HG03066 (cell line): Measurements from ENCODE around the gene TCAIM.
"Not testable (repeated sequence)": the region's sequence is repeated elsewhere in the genome, so short reads cannot be mapped to it uniquely, and the experiment has no call there.

Experiments
- ATAC-seq: cut with Tn5 transposase; IDR thresholded peaks from one replicate; pipeline ENCODE4 v1.9.1; 2021; ENCODE audit warnings: low read depth; ENCODE audit not compliant: unreplicated experiment

The TCAIM gene

DNA sequence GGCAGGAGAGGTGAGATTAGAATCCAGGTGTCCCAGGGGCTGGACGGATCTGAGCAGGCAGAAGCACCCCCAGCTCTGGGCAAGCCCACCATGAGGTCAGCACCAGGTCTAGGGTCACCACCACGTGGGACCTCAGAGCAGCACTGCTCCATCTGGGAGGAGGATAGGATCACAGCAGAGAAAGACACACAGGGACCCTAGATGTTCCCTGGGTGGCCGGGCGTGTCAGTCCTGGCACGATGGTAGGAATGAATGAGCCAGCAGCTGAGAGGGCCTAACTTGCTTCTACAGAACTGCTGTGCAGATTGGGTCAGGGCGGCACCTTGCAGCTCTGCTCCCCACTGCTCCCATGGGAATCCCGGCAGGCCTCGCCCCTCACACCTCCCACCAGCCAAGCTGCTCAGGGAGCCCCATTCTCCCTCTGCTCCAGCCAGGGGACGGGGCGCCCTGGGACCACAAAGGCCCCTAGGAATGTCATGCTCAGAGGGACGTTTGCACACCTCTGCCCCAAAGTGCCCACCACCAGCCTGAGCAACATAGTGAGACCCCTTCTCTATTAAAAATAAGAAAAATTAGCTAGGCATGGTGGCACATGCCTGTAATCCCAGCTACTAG is 72.6 kb downstream of the TCAIM start:
- ATAC-seq, result no peak

DNA sequence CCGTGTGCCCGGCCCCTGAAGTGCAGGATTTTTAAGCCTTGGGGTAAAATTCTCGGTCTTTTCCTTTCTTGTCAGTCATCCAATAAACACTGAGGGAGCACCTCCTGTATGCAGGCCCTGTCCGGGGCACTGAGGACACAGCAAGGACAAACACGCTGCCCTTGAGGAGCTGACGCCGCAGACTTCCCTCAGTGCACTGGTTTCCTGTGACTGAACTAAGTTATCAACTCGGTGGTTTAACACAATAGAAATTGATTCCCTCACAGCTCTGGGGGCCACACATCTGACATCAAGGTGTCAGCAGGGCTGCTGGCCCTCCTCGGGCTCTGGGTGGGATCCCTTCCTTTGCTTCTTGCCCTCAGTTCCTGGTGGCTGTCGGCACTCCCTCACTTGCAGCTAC is 73.8 kb downstream of the TCAIM start:
- ATAC-seq, result no peak

DNA sequence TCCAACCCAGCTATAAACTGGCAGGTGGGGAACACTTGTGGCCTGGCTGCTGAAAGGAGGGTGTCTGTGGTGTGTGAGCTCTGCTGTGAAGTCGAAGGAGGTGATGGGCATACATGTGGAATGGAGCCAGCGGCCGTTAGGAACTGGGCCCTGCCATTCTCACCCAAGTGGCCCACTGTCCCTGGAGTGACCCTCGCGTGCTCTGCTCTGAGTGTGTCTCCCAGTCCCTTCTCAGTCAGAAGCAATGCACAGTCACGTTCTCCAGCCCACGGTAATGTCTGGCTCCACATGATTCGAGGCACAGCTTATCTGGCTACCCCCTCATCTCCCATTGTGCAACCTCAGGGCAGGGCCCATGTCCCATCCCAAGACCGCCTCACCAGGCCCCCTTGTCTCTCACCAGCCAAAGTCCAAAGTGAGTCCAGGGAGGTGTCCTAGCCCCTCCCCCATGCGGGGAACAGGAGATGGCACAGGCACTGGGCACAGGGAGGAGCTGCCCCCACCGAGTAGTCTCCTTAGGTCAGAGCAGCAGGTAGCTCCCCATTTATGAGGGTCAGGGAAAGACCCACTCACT is 76.0 kb downstream of the TCAIM start:
- no peak for ATAC-seq

DNA sequence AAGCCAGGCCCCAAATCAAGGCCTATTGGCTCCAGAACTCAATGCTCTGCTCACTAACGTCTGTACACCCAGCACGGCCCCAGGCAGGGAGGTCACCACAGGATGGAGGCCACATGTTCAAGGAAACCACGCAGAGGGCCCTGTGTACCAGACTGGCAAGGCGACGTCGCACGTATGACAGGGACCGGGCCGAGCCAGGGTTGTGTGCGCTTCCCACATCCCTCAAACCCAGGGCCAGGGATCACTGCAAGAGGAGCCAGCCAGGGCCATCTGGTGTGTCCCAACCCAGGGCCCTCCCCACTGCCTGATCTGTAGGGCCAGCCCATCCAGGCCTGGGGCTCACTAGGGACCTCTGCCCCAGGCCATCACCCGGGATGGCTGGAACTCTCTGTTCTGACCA is 76.9 kb downstream of the TCAIM start:
- ATAC-seq, result no peak

DNA sequence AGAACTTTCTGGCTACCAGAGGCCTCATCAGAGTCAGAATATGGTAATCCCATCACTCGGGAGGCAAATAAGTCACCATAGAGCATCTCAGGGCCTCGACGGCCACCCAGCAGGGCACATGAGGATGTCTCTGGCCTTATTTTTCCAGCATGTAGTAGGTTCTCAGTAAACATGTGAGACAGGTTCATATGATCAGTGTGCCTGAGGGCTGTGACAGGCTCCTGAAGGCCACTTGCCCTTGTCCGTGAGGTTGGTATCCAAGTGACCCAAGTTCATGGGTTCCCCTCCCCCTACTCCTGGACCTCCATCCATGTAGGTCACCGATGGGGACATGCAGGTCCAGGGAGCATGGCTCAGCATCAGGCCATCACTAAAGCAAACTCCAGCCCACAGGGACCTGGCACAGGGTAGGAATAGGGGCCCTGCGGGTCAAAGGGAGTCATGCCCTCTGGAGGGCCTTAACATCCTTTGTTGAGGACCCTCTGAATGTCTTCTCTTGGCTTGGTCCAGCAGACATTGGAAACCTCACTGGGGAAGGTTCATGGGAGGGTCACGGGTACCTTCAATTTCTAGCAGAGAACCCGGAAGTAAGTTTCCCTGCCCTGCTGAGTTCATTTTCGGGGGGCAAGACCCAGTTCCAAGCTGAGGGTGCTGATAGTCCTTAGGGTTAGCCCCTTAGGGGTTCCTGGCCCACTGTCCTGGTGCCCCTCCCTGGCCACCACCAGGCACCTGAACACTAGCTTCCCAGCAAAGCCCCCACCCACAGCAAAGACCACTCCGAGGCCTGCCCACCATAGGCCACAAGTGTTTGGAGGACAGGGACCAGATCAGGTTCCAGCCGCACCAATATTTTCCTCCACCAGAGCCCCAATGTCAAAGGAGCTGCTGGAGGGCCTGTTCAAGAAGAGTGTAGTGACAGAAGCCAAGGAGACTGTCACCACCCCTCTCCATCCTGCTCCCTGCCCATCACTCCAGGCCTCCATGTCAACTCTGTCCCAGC is 77.8 kb downstream of the TCAIM start:
- ATAC-seq, result no peak

DNA sequence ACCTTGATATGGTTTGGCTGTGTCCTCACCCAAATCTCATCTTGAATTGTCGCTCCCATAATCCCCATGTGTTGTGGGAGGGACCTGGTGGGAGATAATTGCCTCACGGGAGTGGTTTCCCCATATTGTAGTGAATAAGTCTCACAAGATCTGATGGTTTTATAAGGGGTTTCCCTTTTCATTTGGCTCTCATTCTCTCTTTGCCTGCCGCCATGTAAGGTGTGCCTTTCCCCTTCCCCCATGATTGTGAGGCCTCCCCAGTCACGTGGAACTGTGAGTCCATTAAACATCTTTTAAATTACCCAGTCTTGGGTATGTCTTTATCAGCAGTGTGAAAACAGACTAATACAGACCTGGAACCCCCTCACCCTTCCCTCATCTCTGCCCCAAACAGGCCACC is 79.6 kb downstream of the TCAIM start:
- not testable (repeated sequence) for ATAC-seq

DNA sequence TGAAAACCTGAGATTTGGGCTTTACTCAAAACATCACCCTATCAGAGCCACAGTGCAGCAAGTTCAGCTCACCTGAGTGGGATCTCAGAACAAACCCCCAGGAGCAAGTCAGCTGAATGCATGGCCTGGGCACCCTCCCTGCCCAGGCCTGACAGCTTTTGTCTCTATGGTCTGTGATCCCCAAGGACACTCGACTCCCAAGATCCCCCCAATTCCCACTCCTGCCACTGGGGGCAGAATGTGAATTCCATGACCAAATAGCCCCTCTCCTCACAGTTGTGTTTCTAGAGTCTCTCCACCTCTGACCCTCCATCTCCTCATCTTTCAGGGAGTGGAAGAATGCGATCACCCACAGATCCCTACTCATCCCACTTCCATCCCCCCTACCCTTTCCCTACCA is 80.0 kb downstream of the TCAIM start:
- ATAC-seq, result no peak

DNA sequence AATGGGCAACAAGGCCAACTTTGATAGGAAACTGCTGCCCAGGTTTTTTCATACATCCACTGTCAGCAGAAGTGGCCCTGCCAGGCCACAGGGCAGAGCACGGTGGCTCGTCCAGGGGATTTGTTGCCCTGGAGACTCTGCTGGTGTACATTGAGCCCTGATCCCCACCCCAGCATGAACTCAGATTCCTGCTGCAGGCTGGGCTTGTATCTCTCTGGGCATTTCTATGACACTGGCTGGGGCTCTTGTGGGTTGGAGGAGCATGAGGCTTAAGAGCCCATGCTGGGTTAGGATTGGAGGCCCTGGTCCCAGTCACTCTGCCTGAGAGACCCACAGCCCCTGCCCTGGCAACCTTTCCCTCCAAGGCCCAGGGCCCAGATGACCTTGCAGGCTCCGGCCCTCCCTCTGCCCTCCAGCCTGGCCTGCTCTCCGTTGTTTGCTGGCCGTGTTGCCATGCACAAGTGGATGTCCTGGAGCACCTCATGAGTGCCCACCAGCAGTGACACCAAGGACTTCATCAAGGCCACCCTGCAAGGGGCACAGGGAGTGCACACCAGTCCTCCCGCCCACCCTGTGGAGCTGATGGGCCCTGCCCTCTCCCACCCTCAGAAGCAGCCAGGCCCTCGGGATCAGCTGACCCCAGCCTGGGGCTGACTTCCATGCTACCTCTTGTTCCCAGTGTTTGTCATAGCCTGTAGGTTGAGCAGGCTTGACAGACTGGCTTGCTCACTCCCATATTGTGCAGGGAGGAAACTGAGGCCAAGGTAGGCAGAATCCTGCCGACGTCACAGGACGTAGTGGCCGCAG is 80.8 kb downstream of the TCAIM start:
- no peak for ATAC-seq

DNA sequence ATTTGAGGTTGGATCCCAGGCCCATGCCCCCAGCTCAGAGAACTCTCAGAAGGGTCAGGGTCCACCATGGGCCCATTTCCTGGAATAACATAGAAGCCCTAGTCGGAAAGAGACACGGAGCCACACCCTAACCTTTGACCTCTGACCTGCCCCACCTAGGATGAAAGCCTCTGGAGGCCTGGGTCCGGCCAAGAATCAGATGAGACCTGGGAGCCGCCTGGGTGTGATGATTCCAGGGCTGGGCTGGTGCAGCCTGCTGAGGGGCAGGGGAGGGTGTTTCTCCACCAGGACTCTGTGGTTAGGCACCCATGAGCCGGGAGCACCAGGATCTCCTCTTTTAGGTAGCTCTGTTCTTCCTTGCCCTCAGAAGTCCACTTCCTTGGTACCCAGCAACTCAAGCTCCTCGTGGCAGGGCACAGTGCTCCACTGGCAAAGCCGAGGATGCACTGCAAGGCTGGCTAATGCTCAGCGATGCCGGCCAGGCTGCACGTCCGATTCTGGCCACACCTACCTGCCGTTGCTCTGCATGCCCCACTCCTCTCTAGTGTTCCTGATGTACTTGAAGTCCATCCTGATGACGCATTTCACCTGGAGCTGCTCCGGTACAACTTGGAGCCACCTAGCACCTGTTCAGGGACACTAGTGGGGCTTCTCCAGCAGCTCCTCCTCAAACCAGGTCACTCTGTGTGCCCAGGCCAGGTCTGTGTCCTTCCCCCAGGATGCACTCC is 81.5 kb downstream of the TCAIM start:
- no peak for ATAC-seq

DNA sequence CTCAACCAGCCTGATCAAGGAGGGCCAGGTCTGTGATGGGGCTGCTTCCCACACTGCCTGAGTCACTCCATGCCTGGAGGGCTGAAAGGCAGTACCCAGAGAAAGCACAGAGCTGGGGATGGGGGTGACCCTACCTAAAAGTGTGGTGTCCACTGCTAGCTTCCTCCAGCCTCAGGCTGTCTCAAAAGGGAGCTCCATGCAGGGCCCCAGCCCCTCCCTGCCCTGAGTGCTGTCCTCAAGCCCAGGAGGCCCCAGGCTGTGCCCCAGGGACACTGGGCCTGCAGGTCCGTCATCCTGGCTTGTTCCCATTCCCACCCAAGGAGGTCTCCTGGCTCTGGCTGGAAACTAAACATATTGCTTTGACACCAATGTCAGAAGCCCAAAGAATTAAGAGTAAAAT is 82.1 kb downstream of the TCAIM start:
- ATAC-seq, result no peak

DNA sequence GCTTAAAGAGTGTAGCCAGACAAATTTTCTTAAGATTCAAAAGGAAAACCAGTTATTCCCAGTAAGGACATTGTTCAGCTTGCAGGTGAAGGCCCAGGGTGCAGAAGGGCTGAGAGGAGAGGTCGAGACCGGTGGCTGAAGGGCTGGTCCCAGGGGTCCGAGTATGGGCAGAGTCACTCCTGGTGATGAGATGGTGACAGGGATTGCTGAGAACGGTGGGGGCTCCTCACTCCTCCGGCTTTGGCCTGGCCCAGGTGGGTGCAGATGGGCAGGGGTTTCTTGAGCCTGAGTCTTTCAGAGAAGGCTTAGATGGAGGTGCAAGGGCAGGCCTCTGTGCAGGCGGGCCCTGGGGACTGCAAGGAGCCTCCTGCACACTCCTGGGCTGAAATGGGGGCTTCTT is 82.7 kb downstream of the TCAIM start:
- ATAC-seq, result no peak

DNA sequence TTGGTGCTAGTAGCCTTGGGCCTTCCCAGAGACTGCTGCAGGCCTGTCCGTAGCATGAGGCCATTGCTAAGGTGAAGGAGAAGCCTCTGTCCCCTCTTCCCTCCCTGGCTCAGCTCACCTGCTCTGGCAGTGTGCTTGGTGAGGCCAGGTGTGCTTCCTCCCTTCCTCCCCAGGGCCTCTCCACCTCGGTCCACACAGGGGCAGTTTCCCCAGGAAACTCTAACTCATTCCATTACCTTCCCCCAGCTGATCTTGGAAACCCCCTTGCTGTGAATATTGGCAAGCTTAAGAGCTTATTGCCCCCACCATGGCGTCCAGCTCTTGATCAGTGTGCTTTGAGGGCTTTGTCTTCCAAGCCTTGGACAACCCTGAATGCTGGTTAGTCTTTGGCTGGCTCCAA is 86.2 kb downstream of the TCAIM start:
- no peak for ATAC-seq

DNA sequence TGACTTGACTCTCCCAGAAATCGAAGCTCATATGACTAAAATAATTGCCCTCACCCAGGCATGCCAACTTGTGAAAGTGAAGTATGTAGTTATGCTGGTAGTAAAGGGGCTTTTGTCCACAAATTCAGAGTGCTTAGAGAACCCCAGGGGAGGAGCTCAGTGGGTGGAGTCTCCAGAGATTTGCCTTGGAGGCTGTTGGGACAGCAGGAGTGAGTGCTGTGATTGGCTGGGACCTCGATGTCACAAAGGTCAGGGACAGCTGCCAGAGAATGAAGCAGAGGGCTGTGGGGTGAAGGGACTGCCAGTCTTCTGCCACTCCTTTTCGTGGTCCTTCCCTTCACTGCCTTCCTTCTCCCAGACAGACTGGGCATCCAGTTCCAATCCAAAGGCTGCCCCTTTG is 89.1 kb downstream of the TCAIM start:
- no peak for ATAC-seq

DNA sequence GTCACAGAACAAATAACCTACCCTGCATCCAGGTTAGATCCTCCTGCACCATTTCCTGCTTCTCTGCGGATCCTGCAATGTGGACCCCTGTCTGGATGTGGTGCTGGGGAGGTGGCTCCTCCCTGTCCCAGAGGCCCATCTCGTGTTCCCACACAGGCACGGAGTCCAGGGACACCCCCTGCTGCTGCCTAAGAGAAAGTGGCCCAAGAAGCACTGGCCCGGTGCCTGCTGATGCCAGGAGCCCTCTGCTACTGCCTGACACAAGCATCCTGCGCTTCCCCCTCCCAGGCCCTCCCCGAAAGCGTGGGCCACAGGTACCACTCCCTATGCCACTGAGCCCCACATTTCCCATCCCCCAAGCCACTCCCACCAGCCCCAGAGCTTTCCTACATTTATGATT is 90.3 kb downstream of the TCAIM start:
- ATAC-seq, result no peak

DNA sequence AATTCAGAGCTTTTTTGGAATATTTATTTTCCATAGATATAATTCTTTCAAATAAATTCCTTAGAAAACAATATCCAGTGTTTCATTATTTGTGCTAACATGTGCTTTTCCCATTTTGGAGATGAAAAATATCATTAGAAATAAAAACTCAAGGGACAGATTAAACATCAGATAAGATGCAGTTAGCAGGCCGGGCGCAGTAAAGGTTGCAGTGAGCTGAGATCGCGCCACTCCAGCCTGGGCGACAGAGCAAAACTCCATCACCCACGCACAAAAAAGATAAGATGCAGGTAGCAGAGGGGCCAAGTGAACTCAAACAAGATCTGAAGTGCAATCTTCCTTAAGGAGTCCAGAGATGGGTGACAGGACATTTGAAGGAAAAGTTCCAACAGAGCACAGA is 90.9 kb downstream of the TCAIM start:
- no peak for ATAC-seq

DNA sequence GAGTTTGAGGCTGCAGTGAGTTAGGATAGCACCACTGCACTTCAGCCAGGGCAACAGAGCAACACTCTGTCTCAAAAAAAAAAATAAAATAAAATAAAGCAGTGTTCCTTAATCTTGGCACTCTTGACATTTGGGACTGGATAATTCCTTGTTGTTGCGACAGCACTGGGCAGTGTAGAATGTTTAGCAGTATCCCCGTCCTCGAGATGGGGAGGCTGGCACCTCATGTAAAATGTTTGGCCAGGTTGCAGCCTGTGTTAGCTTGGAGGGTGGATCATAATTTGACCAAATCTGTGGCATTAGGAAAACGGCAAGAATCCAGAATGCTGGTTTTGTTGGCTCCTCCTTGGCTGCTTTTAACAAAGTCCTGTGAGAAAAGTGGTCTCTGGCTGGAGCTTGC is 91.9 kb downstream of the TCAIM start:
- ATAC-seq, result no peak

DNA sequence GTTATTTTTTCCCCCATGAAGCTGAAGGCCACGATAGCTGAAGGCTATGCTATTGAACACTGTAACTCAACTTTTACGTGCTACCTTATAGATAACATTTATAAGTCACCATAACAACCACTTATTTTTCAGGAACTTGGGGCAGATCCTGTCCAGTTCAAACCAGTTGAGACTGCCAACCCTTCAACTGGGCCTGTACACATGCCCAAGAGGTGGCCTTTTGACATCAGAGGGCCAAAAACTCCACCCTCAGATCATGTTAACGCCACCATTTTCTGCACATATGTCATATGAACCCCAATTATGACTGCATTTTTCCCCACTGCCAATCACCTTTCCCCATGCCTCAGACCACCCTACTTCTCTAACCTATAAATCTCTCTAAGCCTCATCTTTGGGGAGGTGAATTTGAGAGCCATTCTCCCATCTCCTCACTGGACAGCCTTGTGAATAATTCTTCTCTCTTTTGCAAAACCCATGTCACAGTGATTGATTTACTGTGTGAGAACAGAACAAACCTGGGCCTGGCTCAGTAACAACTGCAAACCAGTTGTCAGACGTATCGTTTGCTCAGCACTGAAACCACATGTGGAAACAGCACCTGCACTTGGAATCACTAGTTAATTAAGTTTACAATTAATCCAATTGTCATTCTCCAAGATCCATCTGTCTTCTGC is 96.4 kb downstream of the TCAIM start:
- no peak for ATAC-seq

DNA sequence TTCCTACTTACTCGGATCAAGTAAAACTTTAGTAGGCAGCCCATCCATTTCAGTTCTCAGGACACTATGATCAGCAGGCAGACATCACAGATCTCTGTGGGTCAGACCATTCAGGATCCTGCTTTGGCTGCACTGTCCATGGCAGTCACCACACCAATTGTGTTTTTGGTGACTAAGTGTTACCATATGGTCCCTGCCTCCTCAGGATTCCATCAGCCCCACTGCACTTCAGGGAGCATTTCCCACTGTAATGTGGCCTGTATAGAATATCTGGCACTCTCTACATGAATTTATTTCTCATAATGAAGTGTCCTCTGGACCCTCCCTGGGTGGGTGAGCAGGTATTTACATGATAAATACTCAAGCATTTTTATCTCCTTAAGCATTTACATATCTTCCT is 97.6 kb downstream of the TCAIM start:
- ATAC-seq, result no peak

DNA sequence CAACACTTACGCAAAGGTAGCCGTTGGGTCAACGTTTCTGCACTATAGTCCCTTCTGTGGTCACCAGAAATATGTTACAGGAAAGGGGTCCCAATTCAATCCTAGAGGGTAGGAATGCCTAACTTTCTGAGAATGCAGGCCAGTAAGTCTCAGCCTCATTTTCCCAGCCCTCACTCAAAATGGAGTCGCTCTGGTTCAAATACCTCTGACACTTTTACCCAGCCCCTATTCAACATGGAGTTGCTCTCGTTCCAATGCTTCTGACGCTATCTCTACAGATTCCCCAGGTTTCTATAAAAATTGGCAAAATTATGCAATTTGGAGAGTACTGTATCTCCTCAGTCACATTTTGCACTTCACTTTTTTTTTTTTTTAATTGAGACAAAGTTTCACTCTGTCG is 99.2 kb downstream of the TCAIM start:
- ATAC-seq, result no peak
